Gastroesophageal sphincter (tissue), 3 donors: ENCODE measurements around the gene NBAS.

Experiments used
- CTCF ChIP-seq, 4 experiments: fragments of 200-600 bp in 2 of 4; fragments of 450-650 bp in 2 of 4; sonication (generic) in 1 of 4; IDR thresholded peaks; one replicate each; pipeline ENCODE4 v1.5.1; 2017 to 2019; ENCODE audit warnings: antibody characterized with exemption in 4 of 4, mild to moderate bottlenecking in 2 of 4, moderate library complexity in 2 of 4
- EP300 ChIP-seq: sonication (generic); formaldehyde crosslinking; IDR thresholded peaks from one replicate; pipeline ENCODE4 v1.6.1; 2017; ENCODE audit warnings: antibody characterized with exemption, mild to moderate bottlenecking

GRCh38 chr2:15429032-15429431 is 132.1 kb downstream of the NBAS start:
- TF ChIP-seq CTCF (IDR thresholded peaks at IDR 0.05): no peak
- TF ChIP-seq EP300: no peak
